IMR-90 (cell line): ENCODE measurements around the gene GLP2R. TPM values are rescaled to one million over a fixed set of nuclear protein-coding genes. Genes with fewer than 3 reads are reported as not detected.

ENCODE experiments used
- ATAC-seq: fragments of 200-7000 bp; cut with Tn5 transposase; 2 replicates; pipeline ENCODE4 v1.9.1; 2020; ENCODE audit warnings: low read depth, mild to moderate bottlenecking, moderate library complexity
- BruUV-seq: library from RNA; stranded (reverse); fragments of 400-500 nt; replicated peaks from 2 replicates; lab custom pipeline; 2021; lab: Mats Ljungman, UMichigan
- CTCF ChIA-PET: fragments of 300-600 bp; formaldehyde crosslinking; extraction: SDS; loops from one replicate; lab custom pipeline; 2021; ENCODE audit warnings: antibody characterized with exemption; lab: Yijun Ruan, JAX
- POLR2A ChIA-PET: fragments of 300-600 bp; sonication (Branson Sonifier 250); formaldehyde crosslinking; loops from one replicate; lab custom pipeline; 2022; ENCODE audit warnings: antibody characterized with exemption; ENCODE audit not compliant: unreplicated experiment; lab: Charles Lee
- DNase-seq: peaks from one replicate; pipeline ENCODE4 v3.0.0; 2013
- H2AFZ ChIP-seq: replicated peaks from 2 replicates; pipeline ENCODE3; 2013; ENCODE audit warnings: low read length, mild to moderate bottlenecking; ENCODE audit not compliant: poor library complexity
- H2AK5ac ChIP-seq: 2 replicates; pipeline ENCODE4 v1.6.1; 2013; ENCODE audit warnings: low read depth, low read length, inconsistent platforms
- H2AK9ac ChIP-seq: replicated peaks from 2 replicates; pipeline ENCODE3; 2013; ENCODE audit warnings: mild to moderate bottlenecking, low read depth, low read length, moderate library complexity; ENCODE audit not compliant: poor library complexity
- H2BK120ac ChIP-seq: 2 replicates; pipeline ENCODE4 v1.6.1; 2013; ENCODE audit warnings: low read depth, low read length, inconsistent platforms
- H2BK15ac ChIP-seq: 3 replicates; pipeline ENCODE4 v1.6.1; 2013; ENCODE audit warnings: low read depth, low read length, inconsistent platforms
- H2BK20ac ChIP-seq: 2 replicates; pipeline ENCODE4 v1.6.1; 2013; ENCODE audit warnings: low read depth, mild to moderate bottlenecking, inconsistent platforms, low read length, moderate library complexity
- H2BK5ac ChIP-seq: 2 replicates; pipeline ENCODE4 v1.6.1; 2013; ENCODE audit warnings: mild to moderate bottlenecking, low read depth, low read length, inconsistent platforms; ENCODE audit not compliant: poor library complexity, severe bottlenecking
- H3K14ac ChIP-seq: replicated peaks from 2 replicates; pipeline ENCODE4 v1.6.1; 2013; ENCODE audit warnings: low read depth, low read length, inconsistent platforms
- H3K18ac ChIP-seq: 2 replicates; pipeline ENCODE4 v1.6.1; 2013; ENCODE audit warnings: low read depth, low read length, control low read depth
- H3K23ac ChIP-seq: 2 replicates; pipeline ENCODE4 v1.6.1; 2013; ENCODE audit warnings: low read depth, low read length, inconsistent platforms
- H3K27ac ChIP-seq: 2 replicates; pipeline ENCODE4 v1.5.1; 2013; ENCODE audit warnings: mild to moderate bottlenecking, control low read depth, low read length; ENCODE audit not compliant: insufficient read depth
- H3K27me3 ChIP-seq: 2 replicates; pipeline ENCODE4 v1.6.1; 2013; ENCODE audit warnings: low read length; ENCODE audit not compliant: control insufficient read depth, insufficient read depth
- H3K36me3 ChIP-seq: 2 replicates; pipeline ENCODE4 v1.6.1; 2013; ENCODE audit warnings: low read length, mixed read lengths; ENCODE audit not compliant: control insufficient read depth, insufficient read depth
- H3K4ac ChIP-seq: 2 replicates; pipeline ENCODE4 v1.6.1; 2013; ENCODE audit warnings: low read depth, low read length, inconsistent platforms
- H3K4me1 ChIP-seq: 2 replicates; pipeline ENCODE4 v1.6.1; 2013; ENCODE audit warnings: low read length, mixed read lengths; ENCODE audit not compliant: control insufficient read depth, insufficient read depth
- H3K4me2 ChIP-seq: 2 replicates; pipeline ENCODE4 v1.6.1; 2013; ENCODE audit warnings: low read depth, mild to moderate bottlenecking, control low read depth, low read length, moderate library complexity
- H3K4me3 ChIP-seq: 2 replicates; pipeline ENCODE4 v1.5.1; 2013; ENCODE audit warnings: low read depth, mild to moderate bottlenecking, control low read depth, low read length, moderate library complexity; ENCODE audit not compliant: insufficient read depth
- H3K56ac ChIP-seq: 2 replicates; pipeline ENCODE4 v1.6.1; 2013; ENCODE audit warnings: low read length, inconsistent platforms; ENCODE audit not compliant: insufficient read depth; ENCODE audit errors: extremely low read depth
- H3K79me1 ChIP-seq, 2 experiments: 2 replicates each; pipeline ENCODE4 v1.6.1; 2013; ENCODE audit warnings: low read length in 2 of 2, inconsistent platforms in 1 of 2, low read depth in 1 of 2
- H3K9ac ChIP-seq: 2 replicates; pipeline ENCODE4 v1.6.1; 2013; ENCODE audit warnings: low read depth, low read length, control low read depth
- H3K9me1 ChIP-seq: 2 replicates; pipeline ENCODE4 v1.6.1; 2013; ENCODE audit warnings: low read length, inconsistent platforms; ENCODE audit not compliant: insufficient read depth
- H3K9me3 ChIP-seq: 2 replicates; pipeline ENCODE4 v1.6.1; 2013; ENCODE audit warnings: low read length; ENCODE audit not compliant: control insufficient read depth, insufficient read depth
- H4K20me1 ChIP-seq: 2 replicates; pipeline ENCODE4 v1.6.1; 2013; ENCODE audit warnings: low read length, inconsistent platforms; ENCODE audit not compliant: insufficient read depth
- H4K5ac ChIP-seq: 2 replicates; pipeline ENCODE4 v1.6.1; 2013; ENCODE audit warnings: mild to moderate bottlenecking, low read depth, low read length, control low read depth
- H4K8ac ChIP-seq, 2 experiments: 2 replicates each; pipeline ENCODE4 v1.6.1; 2013; ENCODE audit warnings: low read depth in 2 of 2, low read length in 2 of 2, control low read depth in 1 of 2, inconsistent platforms in 1 of 2
- H4K91ac ChIP-seq: 2 replicates; pipeline ENCODE4 v1.6.1; 2013; ENCODE audit warnings: low read depth, low read length, inconsistent platforms; ENCODE audit not compliant: insufficient read depth
- BHLHE40 ChIP-seq: fragments of 150-350 bp; IDR thresholded peaks from 2 replicates; pipeline ENCODE4 v1.6.1; 2016; ENCODE audit warnings: mild to moderate bottlenecking, low read depth, low read length
- CEBPB ChIP-seq: IDR thresholded peaks from 2 replicates; pipeline ENCODE4 v1.6.1; 2012; ENCODE audit warnings: low read depth, low read length, improper control_type of control experiment
- CTCF ChIP-seq: conservative IDR thresholded peaks from 2 replicates; pipeline ENCODE4 v1.5.1; 2012; ENCODE audit warnings: mild to moderate bottlenecking, low read depth, low read length, improper control_type of control experiment
- MXI1 ChIP-seq: IDR thresholded peaks from 2 replicates; pipeline ENCODE4 v1.6.1; 2012; ENCODE audit warnings: low read depth, mild to moderate bottlenecking, low read length, moderate library complexity, borderline replicate concordance
- NFE2L2 ChIP-seq: fragments of 150-350 bp; IDR thresholded peaks from 2 replicates; pipeline ENCODE4 v1.6.1; 2016; ENCODE audit warnings: low read depth, mild to moderate bottlenecking, low read length
- POLR2A ChIP-seq: IDR thresholded peaks from 2 replicates; pipeline ENCODE4 v1.6.1; 2012; ENCODE audit warnings: mild to moderate bottlenecking, low read depth, low read length
- SMC3 ChIP-seq: fragments of 150-350 bp; IDR thresholded peaks from 2 replicates; pipeline ENCODE4 v1.6.1; 2016; ENCODE audit warnings: low read depth, mild to moderate bottlenecking, antibody characterized with exemption, low read length, moderate library complexity
- WGBS, 2 experiments: methylation state at CpG; one replicate each; pipeline versions ENCODE4 v1.1.5 to v1.1.7; 2013; ENCODE audit warnings: missing lambda C conversion rate in 2 of 2; ENCODE audit not compliant: insufficient read length in 1 of 2; ENCODE audit errors: extremely low coverage in 2 of 2; 5-methylcytosine and 5-hydroxymethylcytosine counted together
- dilution Hi-C: fragments of 300-500 bp; cut with HindIII; formaldehyde crosslinking; loops from one replicate; pipeline ENCODE4 v1.14.3; 2018; ENCODE audit warnings: low sequenced_read_pairs; ENCODE audit not compliant: unreplicated experiment
- in situ Hi-C: fragments of 300-500 bp; cut with MboI; formaldehyde crosslinking; loops from 3 replicates; pipeline ENCODE4 v1.14.3; 2019; ENCODE audit warnings: low sequenced_read_pairs, inconsistent platforms, mixed read lengths
- intact Hi-C: fragments of 100-400 bp; cut with micrococcal nuclease; formaldehyde crosslinking; loops from 2 replicates; pipeline ENCODE4 v1.10.0; 2022
- polyA plus RNA-seq, 3 experiments: library from polyadenylated mRNA; depleted of rRNA; stranded (reverse); fragments of >200 nt; gene quantifications; 2 replicates each; pipeline ENCODE4 v1.2.3, GENCODE V29; 2012; ENCODE audit warnings: low replicate concordance in 1 of 3
- total RNA-seq: library from RNA; depleted of rRNA; stranded (reverse); fragments of >200 nt; gene quantifications from 2 replicates; pipeline ENCODE4 v1.2.3, GENCODE V29; 2012

GLP2R gene
- total and polyA plus RNA-seq, 2 of the 4 experiments (the other 2 are of a cell fraction): 0.07 TPM; not detected in 1

GRCh38 chr17:9862220-9862619 lies 36.5 kb downstream of the GLP2R start:
- ATAC-seq (no peak), DNase-seq (peak; percentile 2)
- Histone ChIP-seq H4K8ac (no peak overlapping the region), H3K79me1 (no peaks in the 10 kb centered on the region), H4K20me1 (no peaks in the 10 kb centered on the region), H2BK5ac (no peak overlapping the region), H4K91ac (no peak overlapping the region), H4K5ac (no peak overlapping the region), H3K18ac (no peak overlapping the region), H3K27ac (no peak overlapping the region), H2AK9ac (no peak overlapping the region), H2AK5ac (no peak overlapping the region), H3K4me3 (no peak overlapping the region), H2AFZ (no peak overlapping the region), H2BK20ac (no peak overlapping the region), H3K14ac (no peak overlapping the region), H2BK15ac (no peak overlapping the region), H3K4me1 (no peaks in the 10 kb centered on the region), H3K56ac (no peak overlapping the region), H3K36me3 (no peaks in the 10 kb centered on the region), H3K9me1 (no peaks in the 10 kb centered on the region), H3K23ac (no peak overlapping the region), H3K4ac (no peak overlapping the region), H3K9ac (no peak overlapping the region), H3K27me3 (no peaks in the 10 kb centered on the region), H3K9me3 (peaks cover 11% of the 10 kb centered on the region), H2BK120ac (no peak overlapping the region), H3K4me2 (no peak overlapping the region)
- intact Hi-C loops (no loop called here), dilution Hi-C loops (no loop called here), in situ Hi-C loops (no loop called here)
- no TSS peak for BruUV-seq
- ChIA-PET POLR2A (no interaction called here), CTCF (no interaction called here)
- WGBS, 2 experiments: no CpG with 5 or more reads among the region's 1 CpG
- TF ChIP-seq CEBPB: no peak
- TF ChIP-seq BHLHE40: no peak
- no peak for TF ChIP-seq POLR2A
- TF ChIP-seq NFE2L2: no peak
- no peak for TF ChIP-seq SMC3
- TF ChIP-seq CTCF: no peak
- no peak for TF ChIP-seq MXI1
